Effector CD4-positive, alpha-beta T cell (primary cell): ENCODE measurements around the gene TFR2.

ENCODE experiments used
- DNase-seq: peaks from one replicate; pipeline ENCODE4 v3.0.0-alpha.2; 2020

The TFR2 gene

DNA sequence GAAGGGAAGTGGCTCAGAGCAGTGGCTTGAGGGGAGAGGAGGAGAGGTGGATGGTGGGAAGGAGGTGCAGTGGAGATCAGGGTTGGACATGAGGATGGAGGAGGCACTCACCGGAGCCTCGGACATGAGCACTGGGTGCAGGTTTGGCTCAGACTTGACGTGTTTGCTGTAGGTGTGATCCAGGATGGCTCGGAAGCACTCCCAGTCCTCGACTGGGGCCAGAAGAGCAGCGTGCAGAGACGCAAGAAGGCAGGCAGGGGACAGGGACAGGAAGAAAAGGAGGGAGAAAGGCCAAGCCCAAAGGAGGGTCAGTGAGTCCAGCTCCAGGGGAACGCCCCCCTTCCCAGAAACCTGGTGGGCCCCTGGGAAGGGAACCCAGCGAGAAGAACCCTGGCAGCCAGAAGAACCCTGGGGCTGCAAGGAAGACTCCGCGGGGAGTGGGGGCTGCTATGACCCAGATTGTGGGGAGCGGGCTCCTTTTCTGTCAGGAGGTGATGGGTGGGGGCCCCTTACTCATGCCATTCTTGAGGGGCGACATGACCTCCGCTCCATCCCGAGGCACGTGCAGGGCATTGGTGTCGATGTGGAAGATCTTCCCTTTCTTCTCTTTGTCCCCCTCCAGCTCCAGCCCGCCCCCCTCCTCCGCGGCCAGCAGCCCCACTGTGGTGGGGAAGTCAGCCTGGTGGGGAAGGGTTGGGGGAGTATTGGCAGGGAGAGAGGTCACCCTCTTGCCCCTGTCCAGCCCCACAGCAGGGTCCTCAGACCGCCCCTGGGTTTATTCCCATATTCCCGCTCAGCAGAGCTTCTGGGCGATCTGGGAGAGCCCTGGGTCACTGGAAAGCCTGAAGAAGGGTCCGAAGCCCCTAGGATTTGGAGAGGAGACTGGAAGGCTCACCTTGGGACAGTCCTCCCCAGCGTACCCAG is 13.8 kb upstream of the TFR2 start:
- no peak for DNase-seq

DNA sequence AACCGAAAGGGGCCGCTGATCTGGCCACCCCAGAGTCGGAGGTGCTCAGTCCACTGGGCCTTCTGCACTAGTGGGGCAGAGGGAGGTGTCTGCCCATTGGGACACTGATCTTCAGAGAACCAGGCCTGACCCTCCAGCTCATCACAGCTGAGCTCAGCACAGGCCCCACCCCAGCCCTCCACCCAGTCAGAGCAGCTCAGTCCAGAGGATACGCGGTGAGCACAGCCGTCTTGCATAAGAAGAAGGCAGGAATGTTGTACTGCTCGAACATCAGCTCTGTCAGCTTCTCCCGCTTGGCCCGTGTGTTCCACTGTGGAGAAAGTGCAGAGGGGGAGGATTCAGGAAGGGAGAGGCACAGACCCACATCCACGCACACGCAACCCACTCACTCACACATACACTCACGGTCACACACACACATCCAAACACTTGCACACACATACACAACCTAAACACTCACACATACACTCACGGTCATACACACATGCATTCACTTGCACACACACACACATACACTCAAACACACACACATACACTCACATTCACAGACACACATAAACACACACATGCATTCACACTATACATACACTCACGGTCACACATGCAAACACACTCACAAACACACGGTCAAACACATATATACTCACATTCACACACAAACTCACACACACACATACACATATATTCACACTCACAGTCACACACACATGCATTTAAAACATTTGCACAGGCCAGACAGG is 8.6 kb upstream of the TFR2 start:
- no peak for DNase-seq

DNA sequence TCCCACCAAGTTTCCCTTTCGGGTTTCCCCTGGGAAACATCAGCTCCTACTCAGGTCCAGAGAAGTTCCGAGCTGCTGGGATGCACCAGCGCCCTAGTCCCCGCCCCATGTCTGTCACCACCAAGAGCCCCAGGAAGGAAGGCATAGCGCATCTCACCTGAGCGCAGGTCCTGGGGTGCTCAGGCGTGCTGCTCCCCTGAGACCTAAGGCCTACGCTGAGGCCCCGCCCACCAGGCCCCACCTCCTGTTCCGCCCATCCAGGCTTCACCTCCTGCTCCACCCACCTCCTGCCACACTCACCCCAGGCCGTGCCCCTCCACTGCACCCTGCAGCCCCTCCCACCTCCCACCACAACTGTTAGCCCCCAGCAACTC is 1.2 kb upstream of the TFR2 start:
- no peak for DNase-seq

DNA sequence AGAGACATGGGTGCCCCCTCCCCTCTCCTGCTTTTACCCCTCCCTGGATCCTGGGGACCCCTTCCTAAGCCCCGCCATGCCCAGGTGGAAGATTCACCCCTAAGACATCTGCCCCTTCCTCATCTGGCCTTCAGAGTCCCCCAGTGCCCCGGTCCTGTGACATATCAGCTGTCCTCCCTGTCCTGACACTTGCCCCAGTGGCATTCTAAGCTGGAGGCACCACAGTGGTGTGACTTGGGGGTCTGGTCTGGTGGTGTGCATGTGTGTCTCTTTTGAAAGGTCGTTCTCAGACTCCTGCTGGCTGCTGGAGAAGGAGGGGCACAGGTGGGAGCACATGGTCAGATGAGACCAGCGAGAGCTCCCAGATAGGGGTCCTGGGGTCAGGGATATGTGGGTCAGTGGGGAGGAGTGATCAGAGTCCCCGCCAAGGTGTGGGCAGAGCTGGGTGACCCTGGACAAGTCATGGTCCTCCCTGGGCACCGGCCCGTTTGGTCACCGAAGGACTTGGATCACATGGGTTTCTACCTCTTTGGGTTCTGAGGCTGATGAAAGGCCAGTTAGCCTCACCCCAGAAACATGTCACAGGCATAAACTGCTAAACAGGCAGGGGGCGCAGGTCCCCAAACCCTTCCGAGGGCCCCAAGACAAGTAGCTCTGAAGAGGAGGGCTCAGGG is 645 bp upstream of the TFR2 start:
- no peak for DNase-seq

DNA sequence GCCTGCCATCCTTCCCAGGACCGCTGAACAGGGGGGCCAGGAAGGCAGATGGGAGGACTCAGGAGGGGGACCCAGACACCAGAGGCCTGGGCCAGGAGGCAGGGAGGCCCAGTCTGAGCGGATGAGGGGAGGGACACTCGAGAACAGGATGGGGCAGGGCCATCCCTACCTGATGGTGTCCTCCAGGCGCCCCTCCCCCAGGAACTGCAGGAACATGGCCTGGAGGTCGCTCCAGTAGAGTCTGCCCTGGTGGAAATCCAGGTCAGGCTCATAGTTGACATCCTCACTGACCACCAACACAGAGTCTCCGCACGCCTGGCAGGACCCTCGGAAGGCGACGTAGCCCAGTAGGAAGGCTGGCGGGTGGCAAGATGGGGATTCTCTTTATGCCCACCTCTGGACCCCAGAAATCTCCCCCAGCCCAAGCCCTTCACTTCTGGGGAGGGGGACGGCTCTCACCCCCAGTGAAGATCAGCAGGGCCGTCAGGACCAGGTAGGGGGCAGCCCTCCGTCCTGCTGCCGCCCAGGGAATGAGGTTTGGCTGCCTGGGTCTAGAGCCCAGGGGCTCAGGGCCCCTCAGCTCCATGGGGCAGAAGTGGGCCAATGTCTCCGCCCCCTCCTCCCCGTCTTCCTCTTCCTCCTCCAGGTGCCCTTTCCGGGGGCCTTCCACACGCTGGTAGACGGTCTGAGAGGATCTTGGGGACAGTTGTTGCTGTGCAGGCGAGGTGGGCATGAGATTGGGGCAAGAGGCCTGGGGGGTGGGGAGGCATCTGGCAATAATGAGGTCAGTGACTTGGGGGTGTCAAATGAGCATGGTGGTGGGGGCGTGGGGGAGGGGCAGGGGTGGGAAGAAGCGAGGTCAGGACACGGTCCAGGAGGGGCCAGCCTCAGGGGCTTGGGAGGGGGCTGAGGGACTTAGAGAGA is 573 bp downstream of the TFR2 start:
- no peak for DNase-seq

DNA sequence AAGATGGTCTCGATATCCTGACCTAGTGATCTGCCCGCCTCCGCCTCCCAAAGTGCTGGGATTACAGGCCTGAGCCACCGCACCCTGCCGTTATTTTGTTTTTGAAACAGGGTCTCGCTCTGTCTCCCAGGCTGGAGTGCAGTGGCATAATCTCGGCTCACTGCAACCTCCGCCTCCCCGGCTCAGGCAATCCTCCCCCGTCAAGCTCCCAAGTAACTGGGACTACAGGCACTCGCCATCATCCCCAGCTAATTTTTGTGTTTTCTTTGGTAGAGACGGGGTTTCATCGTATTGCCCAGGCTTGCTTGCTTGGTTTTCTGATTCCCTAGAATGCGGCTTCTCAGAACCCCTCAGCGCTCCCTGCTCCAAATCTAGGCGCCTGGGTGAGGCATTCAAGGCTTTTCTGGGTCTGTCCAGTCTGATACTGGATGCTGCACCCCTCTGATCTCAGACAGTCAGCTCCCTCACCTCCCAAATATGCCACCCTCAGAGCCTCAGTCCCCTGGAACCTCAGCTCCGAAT is 1.3 kb downstream of the TFR2 start:
- no peak for DNase-seq

DNA sequence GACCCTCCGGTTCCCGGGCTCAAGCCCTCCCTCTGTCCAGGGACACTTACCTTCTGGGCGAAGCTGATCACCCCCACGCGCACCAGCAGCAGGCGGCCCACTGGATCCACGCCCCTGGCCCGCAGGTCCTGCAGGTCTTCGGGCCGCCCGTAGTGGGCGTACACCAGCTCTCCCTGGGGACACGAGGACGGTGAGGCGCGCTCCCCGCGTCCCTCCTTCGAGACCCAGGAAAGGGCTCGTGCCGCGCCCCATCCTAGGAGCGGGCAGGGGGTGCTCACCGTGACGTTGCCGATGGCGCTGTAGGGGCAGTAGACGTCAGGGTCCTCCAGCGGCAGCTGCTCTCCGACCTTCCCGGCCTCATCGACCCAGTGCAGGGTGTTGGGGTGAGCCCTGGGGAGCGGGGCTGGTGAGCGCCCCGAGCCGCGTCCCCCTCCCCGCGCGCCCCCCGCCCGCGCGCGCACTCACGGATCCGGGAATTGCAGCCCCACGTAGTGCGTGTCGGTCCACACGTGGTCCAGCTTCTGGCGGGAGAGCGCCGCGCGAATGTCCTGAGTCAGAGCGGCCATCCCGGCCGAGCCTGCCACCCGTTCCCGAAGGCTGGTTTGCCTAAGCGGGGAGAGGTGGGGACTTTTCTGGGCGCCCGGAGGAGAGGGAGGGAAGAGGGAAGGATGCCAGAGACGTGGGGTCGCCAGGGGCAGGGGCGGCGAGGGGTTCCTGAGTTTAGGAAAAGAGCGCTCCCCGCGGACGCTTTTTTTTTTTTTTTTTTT is 8.2 kb downstream of the TFR2 start:
- DNase-seq = peak; percentile 34

DNA sequence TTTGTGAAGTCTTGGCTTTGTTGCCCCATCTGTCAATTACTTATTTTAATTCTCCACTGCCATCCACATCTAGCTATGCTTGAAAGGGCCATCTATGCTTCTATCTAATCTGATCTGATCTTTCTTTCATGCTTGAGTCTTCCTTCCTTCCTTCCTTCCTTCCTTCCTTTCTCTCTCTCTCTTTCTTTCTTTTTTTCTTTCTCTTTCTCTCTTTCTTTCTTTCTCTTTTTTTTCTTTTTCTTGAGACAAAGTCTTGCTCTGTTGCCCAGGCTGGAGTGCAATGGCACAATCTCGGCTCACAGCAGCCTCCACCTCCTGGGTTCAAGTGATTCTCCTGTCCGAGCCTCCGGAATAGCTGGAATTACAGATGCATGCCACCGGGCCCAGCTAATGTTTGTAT is 11.3 kb downstream of the TFR2 start:
- DNase-seq = no peak

DNA sequence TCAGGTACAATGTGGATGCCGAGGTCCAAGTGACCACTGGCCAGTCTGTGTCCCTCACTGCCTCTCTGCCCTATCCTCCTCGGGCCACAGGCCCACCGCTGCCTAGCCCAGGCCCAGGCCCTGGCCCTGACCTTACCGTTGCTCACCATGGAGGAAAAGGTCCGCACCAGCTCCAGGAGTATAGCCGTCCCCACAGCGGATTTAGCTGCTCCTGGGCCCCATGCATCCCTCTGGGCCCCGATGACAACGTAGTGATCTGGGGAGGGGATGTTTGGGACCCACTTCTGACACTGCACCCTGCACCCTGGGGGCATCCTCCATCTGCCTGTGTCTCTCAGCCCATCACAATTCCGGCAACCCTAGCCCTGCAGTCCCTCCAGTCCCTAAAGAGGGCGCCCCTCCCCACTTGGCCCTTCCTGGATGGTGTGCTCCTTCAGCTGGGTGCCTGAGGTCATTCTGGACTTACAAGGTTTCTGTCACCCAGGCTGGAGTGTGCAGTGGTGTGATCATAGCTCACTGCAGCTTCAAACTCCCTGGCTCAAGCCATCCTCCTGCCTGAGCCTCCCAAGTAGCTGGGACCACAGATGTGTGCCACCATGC is 12.1 kb downstream of the TFR2 start:
- no peak for DNase-seq

DNA sequence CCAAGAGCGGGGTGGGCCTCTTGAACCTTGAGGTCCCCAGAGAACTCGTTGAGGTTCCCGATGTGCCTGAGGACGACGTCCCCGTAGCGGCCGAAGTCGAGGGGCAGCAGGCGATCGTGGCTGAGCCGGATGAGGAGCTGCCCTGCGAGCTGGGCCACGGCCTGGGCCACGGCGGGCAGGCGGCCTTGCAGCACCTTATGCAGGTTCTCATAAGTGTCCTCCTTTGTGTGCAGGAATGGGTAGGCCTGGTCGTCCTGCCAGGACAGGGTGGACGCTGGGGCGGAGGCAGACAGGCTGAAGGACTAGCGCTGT is 14.2 kb downstream of the TFR2 start:
- DNase-seq = no peak

DNA sequence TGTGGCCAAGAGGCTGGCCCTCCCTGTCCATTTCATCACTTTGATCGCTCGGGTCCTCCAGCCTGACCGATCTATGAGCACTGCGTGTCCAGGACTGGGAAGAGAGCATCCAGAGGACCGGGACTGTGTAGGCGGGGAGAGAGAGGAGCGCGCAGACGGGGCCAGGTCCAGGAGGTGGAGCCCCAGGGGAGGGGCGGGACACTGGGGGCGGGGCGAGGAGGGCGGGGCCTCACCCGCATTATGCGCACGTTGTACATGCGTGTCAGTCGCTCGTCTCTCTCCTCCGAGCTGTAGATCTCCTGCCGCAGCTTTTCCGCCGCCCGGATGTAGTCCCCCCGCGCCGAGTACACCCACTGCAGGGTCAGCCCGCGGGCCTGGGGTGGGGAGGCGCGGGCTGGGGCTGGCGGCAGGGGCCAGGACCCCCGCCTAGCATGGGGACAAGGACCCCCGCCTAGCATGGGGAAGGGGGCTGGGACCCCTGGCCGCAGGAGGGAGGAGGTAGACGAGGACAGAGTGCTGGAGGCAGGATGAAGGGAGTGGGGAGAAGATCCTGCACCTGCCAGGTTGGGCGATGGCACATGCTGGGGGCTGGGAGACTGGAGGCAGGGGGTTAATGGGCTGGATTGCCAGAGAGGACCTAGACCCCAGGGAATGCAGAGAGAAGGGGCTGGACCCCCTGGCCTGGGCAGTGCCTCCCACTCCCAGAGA is 14.7 kb downstream of the TFR2 start:
- peak; percentile 77 for DNase-seq

DNA sequence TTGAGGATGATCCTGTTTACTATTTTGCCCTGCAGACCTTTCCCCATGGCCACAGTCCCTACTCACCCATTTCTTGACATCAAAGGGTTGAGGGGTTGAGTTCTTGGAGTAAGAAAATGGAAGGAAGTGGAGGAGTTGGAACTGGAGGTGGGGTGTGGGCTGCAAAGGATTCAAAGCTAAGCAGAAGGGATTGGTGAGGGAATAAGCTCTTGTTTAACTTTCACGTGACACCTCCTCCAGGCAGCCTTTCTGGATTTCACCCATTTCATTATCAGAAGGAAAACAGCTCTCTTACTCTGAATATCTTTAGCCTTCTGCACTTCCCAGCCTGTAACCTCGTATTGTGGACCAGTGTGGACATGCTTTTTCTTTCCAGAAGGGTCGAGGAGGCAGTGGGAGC is 15.3 kb downstream of the TFR2 start:
- no peak for DNase-seq

DNA sequence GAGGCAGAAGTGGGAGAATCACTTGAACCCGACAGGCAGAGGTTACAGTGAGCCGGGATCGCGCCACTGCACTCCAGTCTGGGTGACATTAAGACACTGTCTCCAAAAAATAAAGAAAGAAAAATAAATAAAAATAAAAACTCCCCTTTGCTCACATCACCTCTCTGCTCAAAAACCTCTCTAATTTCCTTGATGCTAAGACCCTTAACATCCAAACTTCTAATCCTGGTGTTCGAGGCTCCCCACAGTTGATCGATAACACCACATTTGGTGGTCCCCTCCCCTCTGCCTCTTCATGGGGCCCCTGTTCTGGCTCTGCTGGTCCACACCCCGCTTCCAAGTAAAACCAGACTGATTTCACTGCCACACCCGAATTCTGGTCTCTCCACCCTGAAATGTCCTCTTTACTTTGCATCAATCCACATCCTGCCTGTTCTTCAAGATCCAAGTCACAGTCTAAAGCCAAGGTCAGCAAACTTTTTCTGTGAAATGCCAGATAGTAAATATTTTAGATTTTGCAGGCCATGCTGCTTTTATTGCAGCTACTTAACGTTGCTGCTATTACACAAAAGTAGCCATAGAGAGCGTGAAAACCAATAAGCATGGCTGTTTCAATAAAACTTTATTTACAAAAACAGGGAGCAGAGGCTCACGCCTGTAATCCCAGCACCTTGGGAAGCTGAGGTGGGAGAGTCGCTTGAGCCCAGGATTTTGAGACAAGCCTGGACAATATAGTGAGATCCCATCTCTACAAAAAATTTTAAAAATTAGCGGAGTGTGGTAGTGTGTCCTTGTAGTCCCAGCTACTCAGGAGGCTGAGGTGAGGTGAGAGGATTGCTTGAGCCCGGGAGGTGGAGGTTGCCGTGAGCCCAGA is 17.2 kb downstream of the TFR2 start:
- DNase-seq = no peak

DNA sequence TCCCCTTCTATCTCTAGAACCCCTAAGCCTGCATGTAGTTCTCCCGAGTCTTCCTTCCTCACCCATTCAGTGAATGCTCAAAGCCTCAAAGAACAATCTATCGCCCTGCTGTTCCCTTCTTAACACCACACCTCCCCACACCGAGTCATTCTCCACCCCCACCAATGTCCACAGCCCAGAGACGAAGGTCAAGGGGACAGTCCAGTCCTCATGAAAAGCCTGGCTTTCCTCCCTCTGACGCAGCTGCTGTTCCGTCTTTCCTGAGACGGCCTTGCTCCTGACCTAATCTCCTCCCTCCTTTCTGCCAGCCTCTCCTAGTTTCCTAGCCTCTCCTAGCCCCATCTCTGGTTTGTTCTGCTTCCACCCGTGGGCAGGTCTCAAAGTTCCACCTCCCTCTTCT is 19.8 kb downstream of the TFR2 start:
- no peak for DNase-seq

DNA sequence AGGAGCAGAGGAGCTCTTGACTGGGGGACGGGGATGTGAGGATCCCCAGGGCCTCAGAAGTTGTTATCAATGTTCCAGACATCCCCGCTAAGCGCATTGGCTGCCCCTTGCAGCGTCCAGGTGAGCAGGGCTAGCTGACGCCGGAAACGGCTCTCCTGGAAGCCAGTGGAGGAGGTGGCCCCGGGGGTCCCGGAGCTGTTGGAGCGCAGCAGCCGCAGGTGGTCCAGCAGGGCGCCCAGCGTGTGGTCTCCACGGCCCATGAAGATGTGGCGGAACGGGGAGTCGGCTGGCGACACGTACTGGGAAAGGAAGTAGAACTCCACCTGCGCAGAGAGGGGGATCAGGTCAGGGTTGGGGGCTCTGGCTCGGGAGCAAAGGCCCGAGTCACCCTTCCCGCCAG is 20.5 kb downstream of the TFR2 start:
- no peak for DNase-seq

DNA sequence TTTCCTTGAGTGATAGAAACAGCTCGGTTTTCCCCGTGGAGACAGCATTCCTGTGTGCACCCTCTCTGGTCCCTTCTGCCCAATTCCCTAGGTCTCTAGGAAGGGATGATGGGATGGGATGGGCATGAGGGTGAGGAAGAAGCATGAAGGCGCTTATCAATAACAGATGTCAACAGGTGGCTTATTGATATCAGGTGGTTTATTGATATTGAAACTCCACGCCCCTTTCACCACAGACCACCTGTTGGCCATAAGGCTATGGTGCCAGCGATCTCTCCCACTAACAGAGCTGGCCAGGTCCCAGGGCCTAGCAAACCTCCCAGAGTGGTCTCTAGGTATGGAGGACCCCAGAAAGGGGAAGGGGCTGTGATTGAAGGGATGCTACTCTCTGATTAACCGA is 21.1 kb downstream of the TFR2 start:
- no peak for DNase-seq

DNA sequence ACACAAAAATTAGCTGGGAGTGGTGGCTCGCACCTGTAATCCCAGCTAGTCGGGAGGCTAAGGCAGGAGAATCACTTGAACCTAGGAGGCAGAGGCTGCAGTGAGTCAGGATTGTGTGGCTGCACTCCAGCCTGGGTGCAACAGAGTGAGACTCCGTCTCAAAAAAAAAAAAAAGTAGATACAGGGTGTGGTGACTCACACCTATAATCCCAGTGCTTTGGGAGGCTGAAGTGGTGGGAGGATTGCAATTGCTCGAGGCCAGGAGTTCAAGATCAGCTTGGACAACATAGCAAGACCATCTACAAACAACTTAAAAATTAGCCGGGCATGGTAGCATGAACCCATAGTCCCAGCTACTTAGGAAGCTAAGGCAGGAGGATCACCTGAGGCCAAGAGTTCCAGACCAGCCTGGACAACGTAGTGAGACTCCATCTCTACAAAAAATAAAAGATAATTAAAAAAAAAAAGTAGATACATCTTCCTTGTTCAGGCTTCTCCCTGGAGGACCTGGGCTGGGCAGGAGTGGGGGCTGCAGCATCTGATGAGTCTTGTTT is 27.0 kb downstream of the TFR2 start:
- no peak for DNase-seq

DNA sequence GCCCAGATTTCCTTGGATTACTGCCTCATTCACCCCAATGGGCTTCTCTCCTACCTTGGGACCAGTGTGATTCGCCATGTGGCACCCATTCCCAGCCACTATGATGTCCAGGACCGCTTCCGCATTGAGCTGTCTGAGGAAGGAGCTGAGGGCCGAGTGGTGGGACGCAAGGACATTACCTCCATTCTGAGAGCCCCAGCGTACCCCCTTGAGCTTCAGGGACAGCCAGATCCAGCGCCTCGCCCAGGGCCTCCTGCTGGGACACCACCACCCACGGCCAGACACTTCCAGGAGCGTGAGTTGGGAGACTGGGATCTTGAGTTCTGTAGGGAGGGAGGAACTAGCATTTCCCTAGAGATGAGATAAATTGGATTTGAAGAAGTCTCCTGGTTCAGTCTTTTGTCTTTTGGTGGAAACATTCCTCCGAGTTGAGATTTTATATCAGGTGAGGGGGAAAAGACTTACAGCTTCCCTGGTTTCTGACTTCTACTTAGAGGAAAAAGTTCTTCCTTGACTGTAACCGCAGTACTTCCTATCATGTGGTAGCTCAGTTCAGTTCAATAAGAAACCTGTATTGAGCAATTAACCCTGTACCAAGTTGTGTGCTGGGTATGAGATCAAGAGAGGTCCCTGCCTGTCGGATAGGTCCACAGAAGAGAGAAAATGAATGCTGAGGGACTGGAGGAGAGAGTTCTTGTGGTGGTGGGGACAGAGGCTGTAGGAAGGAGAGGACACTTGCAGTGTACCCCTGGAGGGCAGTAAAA is 27.8 kb downstream of the TFR2 start:
- DNase-seq = no peak
